ENCODE results near the gene SORBS2.

- TF ChIP-seq CTCF (IDR thresholded peaks at IDR 0.05) (no peak), EP300 (IDR thresholded peaks at IDR 0.05) (no peak), POLR2A (IDR thresholded peaks at IDR 0.05) (no peak)
Observed at GRCh38 chr4:185642907-185643306, 169.1 kb downstream of the SORBS2 start.
